HepG2 (cell line): ENCODE results near the gene RANGRF. TPM values are rescaled to one million over a fixed set of nuclear protein-coding genes. Genes with fewer than 3 reads are reported as not detected.

Source experiments
- BHLHE40 ChIP-seq: IDR thresholded peaks from 2 replicates; pipeline ENCODE4 v1.6.1; 2011; ENCODE audit warnings: low read length, improper control_type of control experiment
- BORCS8-MEF2B ChIP-seq: sonication (generic); formaldehyde crosslinking; IDR thresholded peaks from 2 replicates; pipeline ENCODE4 v1.8.0; 2022; ENCODE audit warnings: mild to moderate bottlenecking, missing genetic modification reagents
- CBX1 ChIP-seq: IDR thresholded peaks from one replicate; pipeline ENCODE4 v1.6.1; 2016; ENCODE audit warnings: antibody characterized with exemption, low read depth
- DPF2 ChIP-seq: sonication (generic); formaldehyde crosslinking; IDR thresholded peaks from 2 replicates; pipeline ENCODE4 v1.4.0; 2020; ENCODE audit warnings: mild to moderate bottlenecking, low read depth, missing genetic modification reagents, borderline replicate concordance
- DZIP1 ChIP-seq: sonication (generic); formaldehyde crosslinking; IDR thresholded peaks from 2 replicates; pipeline ENCODE4 v1.5.0; 2020; ENCODE audit warnings: mild to moderate bottlenecking, missing genetic modification reagents
- EZH2 ChIP-seq: conservative IDR thresholded peaks from 2 replicates; pipeline ENCODE4 v1.6.1; 2012; ENCODE audit warnings: mild to moderate bottlenecking, low read depth, low read length, moderate library complexity
- HMG20A ChIP-seq: IDR thresholded peaks from 2 replicates; pipeline ENCODE4 v1.6.1; 2016; ENCODE audit warnings: borderline replicate concordance
- HOXA9 ChIP-seq: sonication (generic); formaldehyde crosslinking; IDR thresholded peaks from 2 replicates; pipeline ENCODE4 v1.8.1; 2022; ENCODE audit warnings: missing genetic modification reagents, mild to moderate bottlenecking, moderate library complexity, borderline replicate concordance
- KMT2A ChIP-seq: sonication (generic); formaldehyde crosslinking; IDR thresholded peaks from 2 replicates; pipeline ENCODE4 v1.4.0; 2020; ENCODE audit warnings: missing genetic modification reagents
- YEATS4 ChIP-seq: sonication (generic); formaldehyde crosslinking; IDR thresholded peaks from 2 replicates; pipeline ENCODE4 v1.4.0; 2020; ENCODE audit warnings: missing genetic modification reagents, borderline replicate concordance
- ZBTB10 ChIP-seq: sonication (generic); formaldehyde crosslinking; IDR thresholded peaks from 2 replicates; pipeline ENCODE4 v1.4.0; 2020; ENCODE audit warnings: missing genetic modification reagents, borderline replicate concordance
- ZNF136 ChIP-seq: sonication (generic); formaldehyde crosslinking; IDR thresholded peaks from 2 replicates; pipeline ENCODE4 v1.8.1; 2022; ENCODE audit warnings: low read depth, mild to moderate bottlenecking, moderate library complexity, missing genetic modification reagents
- ZNF142 ChIP-seq: sonication (generic); formaldehyde crosslinking; IDR thresholded peaks from 2 replicates; pipeline ENCODE4 v1.4.0; 2020; ENCODE audit warnings: missing genetic modification reagents
- ZNF333 ChIP-seq: sonication (generic); formaldehyde crosslinking; IDR thresholded peaks from 2 replicates; pipeline ENCODE4 v1.4.0; 2020; ENCODE audit warnings: mild to moderate bottlenecking, missing genetic modification reagents, borderline replicate concordance
- ZNF557 ChIP-seq: sonication (generic); formaldehyde crosslinking; IDR thresholded peaks from 2 replicates; pipeline ENCODE4 v1.4.0; 2020; ENCODE audit warnings: missing genetic modification reagents
- ZNF558 ChIP-seq: sonication (generic); formaldehyde crosslinking; IDR thresholded peaks from 2 replicates; pipeline ENCODE4 v1.9.0; 2022; ENCODE audit warnings: mild to moderate bottlenecking, missing genetic modification reagents, borderline replicate concordance
- ZNF569 ChIP-seq: sonication (generic); formaldehyde crosslinking; IDR thresholded peaks from 2 replicates; pipeline ENCODE4 v1.5.0; 2020; ENCODE audit warnings: mild to moderate bottlenecking, missing genetic modification reagents, moderate library complexity, borderline replicate concordance
- ZSCAN9 ChIP-seq: IDR thresholded peaks from 2 replicates; pipeline ENCODE4 v1.6.1; 2016; ENCODE audit warnings: borderline replicate concordance
- polyA plus RNA-seq, 8 experiments: library from polyadenylated mRNA; depleted of rRNA in 3 of 8; stranded (reverse) in 7 of 8; unstranded in 1 of 8; fragments of >200 nt; fragmentation: Illumina TruSeq in 4 of 8; extraction: Trizol in 4 of 8; gene quantifications; 2 replicates each; pipeline versions ENCODE4 v1.2.1 to v1.2.3, GENCODE V29; 2011 to 2016; ENCODE audit warnings: low read depth in 4 of 8, missing spikeins in 1 of 8, mixed read lengths in 1 of 8; ENCODE audit not compliant: insufficient read depth in 1 of 8
- total RNA-seq, 5 experiments: library from RNA; depleted of rRNA; stranded (reverse); fragments of >200 nt; fragmentation: Illumina TruSeq; extraction: Trizol; gene quantifications; 2 replicates each; pipeline ENCODE4 v1.2.3, GENCODE V29; 2016; ENCODE audit warnings: low read depth in 1 of 5

RANGRF gene
- total and polyA plus RNA-seq, 2 of the 13 experiments (the other 11 are each of a cell fraction or from before 2014, with no cell fraction given): 18.6 to 40.7 TPM

GRCh38 chr17:8248751-8249607, 39.5 kb upstream of the RANGRF start, which contains the start of gene PFAS (continued):
- peak; percentile 95 for TF ChIP-seq YEATS4
- TF ChIP-seq KMT2A: peak; percentile 79
- no peak for TF ChIP-seq ZNF136
- TF ChIP-seq ZSCAN9 (CRISPR knock-in tag): no peak
- no peak for TF ChIP-seq DZIP1 (CRISPR knock-in tag)
- no peak for TF ChIP-seq ZNF569 (CRISPR knock-in tag)
- TF ChIP-seq CBX1: no peak
- no peak for TF ChIP-seq EZH2
- peak; percentile 69; the same call in 1 of the 2 replicates for TF ChIP-seq BHLHE40
- TF ChIP-seq ZBTB10 (CRISPR knock-in tag): no peak
- TF ChIP-seq BORCS8-MEF2B (CRISPR knock-in tag): no peak
- TF ChIP-seq DPF2 (CRISPR knock-in tag): no peak
- 0 out of 2 replicates have a peak, but pooled peaks have one; percentile 40 for TF ChIP-seq HOXA9 (CRISPR knock-in tag)
- peak; percentile 85; the same call in 1 of the 2 replicates for TF ChIP-seq ZNF558 (CRISPR knock-in tag)
- TF ChIP-seq ZNF557 (CRISPR knock-in tag): no peak; the same call in 1 of the 2 replicates
- TF ChIP-seq HMG20A (CRISPR knock-in tag): no peak
- TF ChIP-seq ZNF333 (CRISPR knock-in tag): no peak
- no peak for TF ChIP-seq ZNF142 (CRISPR knock-in tag)
